NK-92 (cell line): Measurements from ENCODE around the gene SLC23A1.
"Not testable (repeated sequence)": the region's sequence is repeated elsewhere in the genome, so short reads cannot be mapped to it uniquely, and the experiment has no call there.

Experiments used
- DNase-seq: peaks from one replicate; lab custom pipeline; 2025; ENCODE audit not compliant: unreplicated experiment; lab: John Stamatoyannopoulos, UW

The SLC23A1 gene

GRCh38 chr5:139390639-139391569 is 7.8 kb upstream of the SLC23A1 start:
- DNase-seq: no peak

- no peak for DNase-seq
These were observed 6.9 kb upstream of the SLC23A1 start, which contains the start of gene MZB1 for GRCh38 chr5:139389701-139390638. MZB1 (minus strand) TSS chr5:139389913; CDS start chr5:139389856, 57 bp downstream.

GRCh38 chr5:139388198-139388821 is 5.2 kb upstream of the SLC23A1 start:
- no peak for DNase-seq

GRCh38 chr5:139387611-139388197 is 4.6 kb upstream of the SLC23A1 start:
- DNase-seq: no peak

GRCh38 chr5:139386956-139387355 is 3.9 kb upstream of the SLC23A1 start:
- DNase-seq: not testable (repeated sequence)

GRCh38 chr5:139386050-139386438 is 2.9 kb upstream of the SLC23A1 start:
- no peak for DNase-seq

GRCh38 chr5:139385061-139386049 is 2.3 kb upstream of the SLC23A1 start:
- DNase-seq: no peak

GRCh38 chr5:139384591-139385051 is 1.5 kb upstream of the SLC23A1 start:
- DNase-seq: no peak

- no peak for DNase-seq
These were observed 995 bp upstream of the SLC23A1 start for GRCh38 chr5:139383993-139384590.

- DNase-seq: no peak
These were observed 290 bp downstream of the SLC23A1 start for GRCh38 chr5:139382807-139383206.

- DNase-seq: no peak
These were observed 998 bp downstream of the SLC23A1 start for GRCh38 chr5:139381837-139382761.

GRCh38 chr5:139379626-139380449 is 3.3 kb downstream of the SLC23A1 start:
- DNase-seq: no peak

- DNase-seq: no peak
These were observed 4.1 kb downstream of the SLC23A1 start for GRCh38 chr5:139378941-139379361.

GRCh38 chr5:139378101-139378825 is 4.8 kb downstream of the SLC23A1 start:
- no peak for DNase-seq

GRCh38 chr5:139377226-139377625 is 5.9 kb downstream of the SLC23A1 start:
- no peak for DNase-seq

- DNase-seq: no peak
These were observed 6.7 kb downstream of the SLC23A1 start for GRCh38 chr5:139376364-139376763.
